BE2C (cell line): ENCODE measurements around the gene TEPSIN.

Source experiments
- DNase-seq: peaks from one replicate; pipeline ENCODE4 v3.0.0-alpha.2; 2020
- H3K27me3 ChIP-seq: fragments of 250-450 bp; sonication (Bioruptor Pico); 2 replicates; pipeline ENCODE4 v1.5.1; 2020; ENCODE audit warnings: mild to moderate bottlenecking
- H3K36me3 ChIP-seq: fragments of 250-450 bp; sonication (Bioruptor Pico); 2 replicates; pipeline ENCODE4 v1.5.1; 2020; ENCODE audit warnings: mild to moderate bottlenecking
- H3K4me1 ChIP-seq: fragments of 250-450 bp; sonication (Bioruptor Pico); 2 replicates; pipeline ENCODE4 v1.5.1; 2020
- H3K4me3 ChIP-seq: 2 replicates; pipeline ENCODE4 v1.5.1; 2011; ENCODE audit warnings: low read depth, low read length
- H3K9me3 ChIP-seq: fragments of 250-450 bp; sonication (Bioruptor Pico); 2 replicates; pipeline ENCODE4 v1.5.1; 2020
- CTCF ChIP-seq: IDR thresholded peaks from 2 replicates; pipeline ENCODE4 v1.5.1; 2012; ENCODE audit warnings: mild to moderate bottlenecking, low read depth, low read length

TEPSIN gene

DNA sequence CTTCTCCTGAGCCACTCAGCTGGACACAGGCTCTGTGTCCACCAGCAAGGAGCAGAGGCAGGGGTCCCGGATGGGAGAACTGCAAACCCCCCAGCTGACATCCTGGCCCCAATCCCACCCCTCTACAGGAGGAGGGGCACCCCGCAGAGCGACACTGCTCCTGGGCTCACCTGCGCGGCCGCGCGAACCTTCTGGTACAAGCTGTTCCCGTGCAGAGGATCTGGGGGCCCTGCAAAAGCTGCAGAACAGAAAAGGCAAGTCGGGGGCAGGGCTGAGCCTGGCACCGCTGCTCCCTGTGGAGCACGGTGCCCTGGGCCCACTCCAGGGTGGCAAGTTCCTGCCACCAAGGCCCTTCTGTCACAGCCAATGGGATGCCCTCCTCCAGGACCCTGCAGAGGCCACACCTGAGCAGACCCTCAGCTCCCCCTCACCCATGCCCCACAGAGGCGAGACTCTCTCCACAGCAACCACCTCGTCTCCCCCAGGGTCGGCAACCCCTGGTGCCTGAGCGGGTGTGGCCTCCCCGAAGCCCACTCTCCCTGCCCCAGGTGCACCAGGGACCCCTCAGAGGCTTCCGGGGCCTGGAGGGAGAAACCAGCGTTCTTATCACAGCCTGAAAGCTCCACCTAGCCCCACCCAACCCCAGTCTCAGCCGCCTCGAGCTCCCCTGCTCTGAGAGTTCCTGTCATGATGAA, 4.9 kb downstream of the TEPSIN start:
- Histone ChIP-seq H3K4me1 (no peaks in the 10 kb centered on the region), H3K9me3 (no peaks in the 10 kb centered on the region), H3K36me3 (no peaks in the 10 kb centered on the region; the same call in 1 of the 2 replicates), H3K27me3 (no peaks in the 10 kb centered on the region), H3K4me3 (no peak overlapping the region)
- no peak for TF ChIP-seq CTCF
- DNase-seq: no peak

DNA sequence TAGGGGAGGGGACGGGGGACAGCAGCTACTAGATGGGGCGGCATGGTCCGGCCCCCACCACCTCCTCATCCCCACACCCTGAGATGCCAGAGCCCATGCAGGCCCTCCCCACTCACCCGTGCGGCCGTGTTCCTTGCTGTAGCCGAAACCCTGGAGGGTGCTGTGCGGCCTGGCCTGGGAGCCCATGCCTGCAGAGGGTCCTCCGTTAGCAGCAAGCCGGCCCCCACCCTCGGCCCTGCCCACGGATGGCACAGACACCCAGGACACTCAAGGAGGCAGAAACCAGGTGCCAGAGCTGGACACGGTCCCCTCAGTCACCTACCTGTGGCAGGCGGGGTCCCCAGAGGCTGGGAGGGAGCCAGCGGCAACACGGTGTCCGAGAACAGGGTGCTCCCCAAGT, 5.5 kb downstream of the TEPSIN start:
- Histone ChIP-seq H3K9me3 (no peaks in the 10 kb centered on the region), H3K4me1 (no peaks in the 10 kb centered on the region), H3K36me3 (no peaks in the 10 kb centered on the region; the same call in 1 of the 2 replicates), H3K4me3 (no peak overlapping the region), H3K27me3 (no peaks in the 10 kb centered on the region)
- no peak for DNase-seq
- no peak for TF ChIP-seq CTCF

- no peak for DNase-seq
- Histone ChIP-seq H3K4me3 (no peak overlapping the region), H3K36me3 (no peaks in the 10 kb centered on the region; the same call in 1 of the 2 replicates), H3K4me1 (no peaks in the 10 kb centered on the region), H3K9me3 (no peaks in the 10 kb centered on the region), H3K27me3 (no peaks in the 10 kb centered on the region)
- TF ChIP-seq CTCF: no peak
These were observed 6.1 kb downstream of the TEPSIN start for GRCh38 chr17:81232616-81233241.

- no peaks in the 10 kb centered on the region for H3K4me1 ChIP-seq
- no peak overlapping the region for H3K4me3 ChIP-seq
- TF ChIP-seq CTCF: no peak
- H3K27me3 ChIP-seq: no peaks in the 10 kb centered on the region
- no peaks in the 10 kb centered on the region; the same call in 1 of the 2 replicates for H3K36me3 ChIP-seq
- no peak for DNase-seq
- H3K9me3 ChIP-seq: no peaks in the 10 kb centered on the region
These were observed 6.9 kb downstream of the TEPSIN start for GRCh38 chr17:81231766-81232581.

GRCh38 chr17:81231121-81231645, 7.7 kb downstream of the TEPSIN start:
- no peak for DNase-seq
- no peak for TF ChIP-seq CTCF

More at GRCh38 chr17:81231121-81231645, 7.7 kb downstream of the TEPSIN start:
- no peaks in the 10 kb centered on the region for H3K4me1 ChIP-seq
- no peaks in the 10 kb centered on the region for H3K27me3 ChIP-seq
- H3K4me3 ChIP-seq: no peak overlapping the region
- no peaks in the 10 kb centered on the region for H3K9me3 ChIP-seq
- no peaks in the 10 kb centered on the region; the same call in 1 of the 2 replicates for H3K36me3 ChIP-seq
